AG04450 (cell line): ENCODE results near the gene OVCA2. TPM values are rescaled to one million over a fixed set of nuclear protein-coding genes. Genes with fewer than 3 reads are reported as not detected.

ENCODE experiments used
- CTCF ChIA-PET: fragments of 300-600, 350-600 bp; formaldehyde crosslinking; extraction: SDS; loops from one replicate; lab custom pipeline; 2022; ENCODE audit warnings: antibody characterized with exemption, inconsistent platforms; lab: Charles Lee
- POLR2A ChIA-PET: fragments of 350-600 bp; formaldehyde crosslinking; extraction: SDS; loops from one replicate; lab custom pipeline; 2021; ENCODE audit warnings: antibody characterized with exemption, inconsistent platforms; lab: Yijun Ruan, JAX
- DNase-seq: peaks from one replicate; pipeline ENCODE4 v3.0.0-alpha.2; 2011; ENCODE audit warnings: low read depth, low spot score
- H3K27ac ChIP-seq: one replicate; pipeline ENCODE4 v1.5.1; 2012; ENCODE audit warnings: low read depth, low read length, control low read depth
- H3K27me3 ChIP-seq: one replicate; pipeline ENCODE4 v1.6.0; 2012; ENCODE audit warnings: low read length; ENCODE audit not compliant: control insufficient read depth, insufficient read depth
- H3K4me3 ChIP-seq: 2 replicates; pipeline ENCODE4 v1.5.1; 2011; ENCODE audit warnings: mild to moderate bottlenecking, low read depth, low read length, control low read depth
- H3K9me3 ChIP-seq: 2 replicates; pipeline ENCODE4 v1.5.1; 2012; ENCODE audit warnings: low read length; ENCODE audit not compliant: control insufficient read depth, insufficient read depth
- CTCF ChIP-seq: IDR thresholded peaks from 2 replicates; pipeline ENCODE4 v1.5.1; 2011; ENCODE audit warnings: low read depth, low read length, control low read depth, inconsistent platforms
- polyA plus RNA-seq: library from polyadenylated mRNA; depleted of rRNA; stranded (reverse); fragments of >200 nt; gene quantifications from 2 replicates; pipeline ENCODE4 v1.2.3, GENCODE V29; 2011

OVCA2 gene
- polyA plus RNA-seq, 1 experiment, result 38.0 TPM

DNA sequence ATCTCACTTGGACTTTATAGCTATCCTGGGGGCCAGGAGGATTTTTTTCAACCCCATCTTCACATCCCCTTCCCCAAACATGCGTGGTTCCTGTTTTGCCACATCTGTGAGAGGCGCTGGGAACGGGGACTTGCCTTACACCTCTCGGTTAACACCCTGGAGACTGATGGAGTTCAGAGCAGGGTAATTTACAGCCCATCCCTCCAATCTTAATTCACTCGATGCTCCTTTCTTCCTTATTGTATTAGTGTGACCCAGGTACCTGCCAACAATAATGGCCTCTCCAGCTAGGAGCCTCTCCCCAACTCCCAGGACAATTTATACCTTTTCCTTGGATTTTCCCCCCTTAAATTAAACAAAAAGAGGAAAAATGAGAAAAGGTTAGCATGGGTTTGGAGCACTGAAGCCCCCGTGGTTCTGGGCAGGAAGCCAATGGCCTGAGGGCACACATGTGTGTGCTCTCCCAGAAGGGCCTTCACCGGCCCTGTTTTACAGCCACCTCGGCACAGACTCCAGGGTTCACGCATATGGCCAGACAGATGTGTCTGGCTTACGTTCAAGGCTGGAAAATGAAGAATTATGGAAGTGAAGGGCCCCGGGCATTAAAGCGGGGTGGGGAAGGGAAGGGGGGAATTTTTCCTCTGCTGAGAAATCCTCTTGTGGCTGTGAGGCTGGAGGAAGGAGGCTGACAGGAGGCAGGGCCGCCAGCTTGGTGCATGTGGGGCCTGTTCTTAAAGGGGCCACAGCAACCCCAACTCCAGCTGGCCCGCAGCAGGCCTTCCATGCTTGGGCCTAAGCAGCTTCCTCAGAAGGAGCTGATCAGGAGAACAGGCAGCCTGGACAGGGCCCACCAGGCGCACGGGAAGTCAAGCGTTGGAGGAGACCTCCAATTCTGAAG, 34.5 kb downstream of the OVCA2 start:
- Histone ChIP-seq H3K27ac (peak overlapping the region; percentile 68), H3K9me3 (no peaks in the 10 kb centered on the region; the same call in 1 of the 2 replicates), H3K27me3 (no peaks in the 10 kb centered on the region), H3K4me3 (no peak overlapping the region)
- no peak for DNase-seq
- POLR2A ChIA-PET, result interaction anchor here (0.7 kb wide), 1 partner anchor 15 kb away, joined by 3 read pairs; no protein-coding TSS in a partner anchor
- CTCF ChIA-PET, result interaction anchor here (0.5 kb wide), 1 partner anchor 15 kb away, joined by 4 read pairs; no protein-coding TSS in a partner anchor
- no peak for TF ChIP-seq CTCF

DNA sequence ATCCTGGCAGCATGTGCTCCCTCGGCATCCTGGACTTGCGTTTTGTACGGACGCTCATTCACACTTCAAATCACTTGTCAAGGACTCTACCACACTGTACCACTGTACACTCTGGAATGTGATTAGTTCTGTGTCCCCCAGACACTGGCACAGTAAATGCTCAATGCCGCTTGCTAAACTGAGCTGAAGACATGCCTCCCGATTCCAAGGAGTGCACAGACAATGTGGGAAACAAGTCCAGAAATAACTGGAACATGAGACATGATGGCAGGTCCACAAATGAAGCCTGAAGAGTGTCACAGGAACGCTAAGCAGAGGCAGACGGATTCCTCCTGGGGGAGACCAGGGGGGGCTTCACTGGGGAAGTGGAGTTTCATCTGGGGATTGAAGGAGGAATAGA, 35.2 kb downstream of the OVCA2 start:
- Histone ChIP-seq H3K27ac (peak overlapping the region; percentile 68), H3K9me3 (no peaks in the 10 kb centered on the region; the same call in 1 of the 2 replicates), H3K27me3 (no peaks in the 10 kb centered on the region), H3K4me3 (no peak overlapping the region)
- no peak for DNase-seq
- ChIA-PET POLR2A (no interaction called here), CTCF (no interaction called here)
- TF ChIP-seq CTCF, result no peak

GRCh38 chr17:2081564-2081963, 39.7 kb downstream of the OVCA2 start:
- no peak for TF ChIP-seq CTCF
- Histone ChIP-seq H3K27me3 (no peaks in the 10 kb centered on the region), H3K27ac (peak overlapping the region; percentile 75), H3K4me3 (no peak overlapping the region), H3K9me3 (no peaks in the 10 kb centered on the region)
- ChIA-PET CTCF (interaction anchor here (0.6 to 1.8 kb wide), 5 partner anchors 9 to 163 kb away, joined by 3 to 6 read pairs (median 6); no protein-coding TSS in a partner anchor), POLR2A (interaction anchor here (1.6 to 2.1 kb wide), 3 partner anchors 9 to 15 kb away, joined by 5 to 11 read pairs (median 11); no protein-coding TSS in a partner anchor)
- no peak for DNase-seq

- no peak for DNase-seq
- POLR2A ChIA-PET, result interaction anchor here (1.0 to 2.1 kb wide), 4 partner anchors 9 to 15 kb away, joined by 3 to 11 read pairs (median 8); no protein-coding TSS in a partner anchor
- no peak for TF ChIP-seq CTCF
Measured at GRCh38 chr17:2082003-2082781, 40.4 kb downstream of the OVCA2 start.

More at GRCh38 chr17:2082003-2082781, 40.4 kb downstream of the OVCA2 start:
- H3K27ac ChIP-seq, result peak overlapping the region; percentile 75
- no peaks in the 10 kb centered on the region for H3K27me3 ChIP-seq
- no peak overlapping the region for H3K4me3 ChIP-seq
- CTCF ChIA-PET, result interaction anchor here (0.6 to 1.8 kb wide), 7 partner anchors 9 to 163 kb away, joined by 3 to 6 read pairs (median 6); no protein-coding TSS in a partner anchor
- no peaks in the 10 kb centered on the region for H3K9me3 ChIP-seq
